Activated naive CD4-positive, alpha-beta T cell treated with anti-CD3 and anti-CD28 coated beads for 36 hours (primary cell): Measurements from ENCODE around the gene NAV2. TPM values are rescaled to one million over a fixed set of nuclear protein-coding genes. Genes with fewer than 3 reads are reported as not detected.

Source experiments
- microRNA-seq: library from miRNA; unstranded; fragments of <30 nt; microRNA quantifications from one replicate; pipeline ENCODE4 v1.2.0, GENCODE V29; 2022; ENCODE audit warnings: borderline microRNAs expressed, borderline replicate concordance
- total RNA-seq, 2 experiments: library from RNA; stranded (reverse); gene quantifications; one replicate each; pipeline ENCODE4 v1.2.3, GENCODE V29; 2021

NAV2 gene
- total RNA-seq, 2 experiments from 2014 or later = 0.20 to 0.41 TPM

Small RNA genes lying within 50 kb of the gene (microRNA-seq; reads per million reads assigned to microRNA genes)
- gene MIR4694 = not detected
